GM19035 (cell line): Measurements from ENCODE around the gene ADGRB3.
"Not testable (repeated sequence)": the region's sequence is repeated elsewhere in the genome, so short reads cannot be mapped to it uniquely, and the experiment has no call there.

ENCODE experiments used
- ATAC-seq: cut with Tn5 transposase; IDR thresholded peaks from one replicate; pipeline ENCODE4 v1.9.1; 2021; ENCODE audit not compliant: unreplicated experiment

ADGRB3 gene

GRCh38 chr6:68649669-68650068 lies 14.6 kb downstream of the ADGRB3 start:
- no peak for ATAC-seq

DNA sequence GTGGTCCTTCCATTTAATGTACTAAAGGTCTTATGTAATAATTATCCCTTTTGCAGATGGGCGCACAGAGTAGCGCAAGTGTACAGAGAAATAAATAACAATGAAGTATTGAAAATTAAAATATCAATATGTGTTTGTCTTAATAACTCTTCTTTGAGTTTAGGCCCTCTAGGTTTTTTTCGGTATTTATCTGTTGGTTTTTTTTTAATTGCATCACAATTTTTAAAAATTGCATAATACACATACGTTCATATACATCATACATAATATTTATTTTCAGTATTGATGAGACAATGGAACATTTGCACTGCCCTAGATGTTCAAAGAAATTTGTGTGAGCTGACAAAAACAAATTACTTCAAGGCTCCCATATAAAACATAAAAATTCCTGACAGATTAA lies 15.1 kb downstream of the ADGRB3 start:
- no peak for ATAC-seq

GRCh38 chr6:68651011-68651985 lies 16.2 kb downstream of the ADGRB3 start:
- no peak for ATAC-seq

GRCh38 chr6:68652117-68652536 lies 17.0 kb downstream of the ADGRB3 start:
- ATAC-seq: no peak

GRCh38 chr6:68653074-68653705 lies 18.1 kb downstream of the ADGRB3 start:
- ATAC-seq: no peak

DNA sequence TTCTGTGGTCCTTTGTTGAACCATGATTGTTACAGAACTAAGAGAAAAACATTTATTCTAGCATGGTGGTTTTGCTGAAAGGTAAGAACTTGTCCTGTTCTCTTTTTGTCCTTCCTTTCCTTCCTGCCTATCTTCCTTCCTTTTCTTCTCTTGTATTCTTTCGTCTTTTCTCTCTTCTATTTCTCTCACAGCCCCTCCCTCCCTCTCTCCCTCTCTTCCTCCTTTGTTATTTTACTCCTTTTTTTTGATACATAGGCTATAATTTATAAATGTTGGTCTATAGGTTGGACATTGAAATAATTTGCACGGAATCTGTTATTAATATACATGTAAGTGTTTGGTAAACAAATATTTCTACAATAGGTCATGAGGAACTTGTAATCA lies 18.6 kb downstream of the ADGRB3 start:
- no peak for ATAC-seq

GRCh38 chr6:68654134-68654533 lies 19.1 kb downstream of the ADGRB3 start:
- no peak for ATAC-seq

DNA sequence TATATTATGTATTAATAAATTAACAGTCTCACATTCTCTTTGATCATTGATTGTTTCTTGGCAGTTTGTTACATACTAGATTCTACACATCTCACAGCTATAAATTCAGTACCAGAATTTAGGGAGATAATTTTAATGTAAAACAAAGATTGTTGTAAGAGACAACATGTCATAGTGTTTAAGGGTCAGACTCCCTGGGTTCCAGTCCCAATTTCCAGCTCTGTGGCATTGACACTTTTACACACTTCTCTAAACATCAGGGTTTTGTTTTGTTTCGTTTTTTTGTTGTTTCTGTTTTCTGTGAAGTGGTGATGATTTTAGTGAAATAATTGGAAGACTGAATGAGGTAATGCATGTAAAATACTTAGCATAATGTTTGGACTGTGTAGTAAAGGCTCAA lies 19.9 kb downstream of the ADGRB3 start:
- no peak for ATAC-seq

DNA sequence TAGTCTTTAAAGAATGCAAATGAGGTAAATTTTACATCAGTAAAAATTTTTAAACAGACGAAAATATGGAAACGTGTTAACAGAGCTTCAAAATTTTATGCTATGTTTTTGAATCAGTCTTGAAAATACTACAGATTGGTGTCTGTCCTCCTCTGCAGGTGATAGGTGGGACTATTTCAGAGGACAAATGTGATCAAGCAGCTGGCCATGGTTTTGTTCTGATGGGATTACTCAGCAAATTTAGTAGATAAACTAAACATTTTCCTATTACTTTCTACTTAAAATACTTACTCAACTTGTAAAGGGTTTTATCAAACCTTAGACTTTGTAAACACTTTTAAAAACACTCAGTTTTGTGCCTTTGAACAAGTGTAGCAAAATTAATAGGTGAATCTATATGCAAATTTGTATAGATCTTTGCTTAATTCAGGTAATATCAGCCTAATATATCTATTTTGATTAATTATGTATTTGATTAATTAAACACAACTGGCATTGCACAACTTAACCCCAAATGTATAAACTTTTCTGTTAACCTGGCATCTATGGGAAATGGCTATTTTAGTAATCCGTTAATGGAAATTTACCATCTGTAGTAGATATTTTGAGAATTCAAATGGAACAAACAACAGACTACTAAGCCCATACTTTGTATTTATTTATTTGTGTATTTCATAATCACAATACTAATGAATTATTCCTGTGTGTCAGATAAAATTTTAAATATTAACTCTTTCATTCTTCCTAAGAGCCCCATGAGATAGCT lies 22.5 kb downstream of the ADGRB3 start:
- no peak for ATAC-seq

GRCh38 chr6:68658338-68658737 lies 23.3 kb downstream of the ADGRB3 start:
- no peak for ATAC-seq

DNA sequence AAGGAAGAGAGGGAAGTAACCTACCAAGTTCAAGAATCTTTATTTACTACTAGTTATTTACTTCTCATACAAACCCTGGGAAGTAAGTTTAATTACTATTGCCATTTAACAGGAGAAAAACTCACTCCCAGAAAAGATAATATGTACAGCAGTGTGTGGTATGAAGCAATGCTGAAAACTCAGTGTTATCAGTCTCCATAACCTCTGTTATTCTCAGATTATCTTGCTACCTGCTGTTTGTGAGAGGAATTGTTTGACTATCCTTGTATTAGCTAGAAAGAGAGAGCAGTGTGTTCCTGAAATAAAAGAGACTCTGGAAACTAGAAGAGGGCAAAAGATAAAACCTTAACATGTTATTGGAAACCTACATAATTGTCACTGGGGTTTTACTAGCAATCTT lies 38.2 kb downstream of the ADGRB3 start:
- no peak for ATAC-seq

- no peak for ATAC-seq
Observed at GRCh38 chr6:68675548-68675947, 40.5 kb downstream of the ADGRB3 start.

DNA sequence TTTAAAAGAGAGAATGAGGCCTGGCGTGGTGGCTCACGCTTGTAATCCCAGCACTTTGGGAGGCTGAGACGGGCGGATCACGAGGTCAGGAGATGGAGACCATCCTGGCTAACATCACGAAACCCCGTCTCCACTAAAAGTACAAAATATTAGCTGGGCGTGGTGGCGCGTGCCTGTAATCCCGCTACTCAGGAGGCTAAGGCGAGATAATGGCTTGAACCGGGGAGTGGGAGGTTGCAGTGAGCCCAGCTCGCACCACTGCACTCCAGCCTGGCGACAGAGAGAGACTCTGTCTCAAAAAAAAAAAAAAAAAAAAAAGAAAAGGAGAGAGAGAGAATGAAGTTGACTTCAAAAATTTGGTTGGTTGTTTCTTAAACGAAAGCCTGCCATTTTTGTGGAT lies 41.0 kb downstream of the ADGRB3 start:
- not testable (repeated sequence) for ATAC-seq

DNA sequence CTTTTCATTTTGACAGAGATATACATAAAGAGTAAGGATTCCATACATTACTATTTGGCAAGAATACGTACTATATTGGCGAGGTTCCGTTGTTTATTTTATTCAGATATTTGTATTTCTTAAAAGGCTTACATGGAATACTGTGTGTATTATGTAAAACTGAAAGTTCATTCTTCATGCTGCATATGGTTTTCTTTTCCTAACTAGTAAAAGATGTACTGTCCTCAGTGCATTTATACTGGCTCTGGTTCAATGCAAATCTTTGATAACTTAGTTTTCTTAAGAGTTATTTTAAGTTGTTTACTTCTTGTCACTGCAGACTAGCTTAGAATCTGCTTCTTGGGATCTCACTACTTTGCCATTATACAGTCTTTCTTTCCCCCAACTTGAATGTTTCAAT lies 42.0 kb downstream of the ADGRB3 start:
- no peak for ATAC-seq

DNA sequence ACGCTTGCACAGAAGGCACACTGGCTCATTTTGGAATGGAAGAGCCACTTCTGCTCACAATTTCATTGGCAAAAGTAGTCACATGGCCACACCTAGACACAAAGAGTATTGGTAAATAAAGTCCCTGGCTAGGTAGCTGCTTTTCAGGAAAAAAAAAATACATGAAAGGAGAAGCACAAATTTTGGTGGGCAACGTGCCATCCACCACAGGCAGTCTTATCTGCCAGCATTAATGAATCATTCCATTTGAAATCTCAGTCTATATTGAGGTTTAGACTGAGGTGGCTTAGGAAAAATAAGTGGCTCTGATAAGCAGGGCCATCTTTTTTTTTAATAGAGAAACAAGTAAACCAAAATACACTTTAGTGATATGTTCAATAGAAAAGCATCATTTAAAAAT lies 44.3 kb downstream of the ADGRB3 start:
- no peak for ATAC-seq

DNA sequence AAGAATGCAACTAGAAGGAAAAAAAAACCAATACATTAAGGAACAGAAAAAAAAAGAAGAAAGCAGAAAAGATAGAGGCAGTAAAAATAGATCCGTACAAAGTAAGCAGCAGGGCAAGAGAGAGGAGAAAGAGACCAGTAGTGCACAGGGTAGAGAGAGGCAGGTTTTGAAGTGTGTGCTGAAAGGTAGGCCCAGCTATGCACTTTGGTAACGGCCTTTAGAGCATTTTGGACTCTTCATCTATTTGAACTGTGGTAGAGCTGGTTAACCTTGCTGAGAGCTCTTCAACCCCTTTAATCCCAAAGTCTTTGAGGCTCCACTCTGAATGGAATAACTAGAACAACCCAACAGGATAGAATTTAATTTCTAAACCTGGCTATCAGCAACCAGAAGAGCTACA lies 45.2 kb downstream of the ADGRB3 start:
- no peak for ATAC-seq

GRCh38 chr6:68689910-68690309 lies 54.8 kb downstream of the ADGRB3 start:
- no peak for ATAC-seq

DNA sequence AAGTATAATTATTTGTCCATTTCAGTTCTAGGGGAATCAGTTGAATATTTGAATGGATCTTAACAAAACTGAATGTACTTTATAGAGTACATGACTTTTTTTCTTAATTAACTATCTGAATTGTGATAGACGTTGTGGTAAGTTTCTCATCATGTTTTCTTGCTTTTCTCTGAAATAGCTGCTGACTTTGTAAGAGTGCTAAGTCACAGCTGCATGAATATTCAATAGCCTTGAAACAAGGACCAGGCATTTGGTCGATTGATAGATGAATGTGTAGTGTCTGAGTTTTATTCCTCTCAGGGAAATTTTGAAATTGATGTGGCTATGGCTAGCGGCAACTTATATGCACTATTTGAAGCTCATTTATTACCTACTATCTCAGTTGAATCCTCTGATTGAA lies 56.0 kb downstream of the ADGRB3 start:
- ATAC-seq: no peak

GRCh38 chr6:68693271-68693670 lies 58.2 kb downstream of the ADGRB3 start:
- no peak for ATAC-seq

DNA sequence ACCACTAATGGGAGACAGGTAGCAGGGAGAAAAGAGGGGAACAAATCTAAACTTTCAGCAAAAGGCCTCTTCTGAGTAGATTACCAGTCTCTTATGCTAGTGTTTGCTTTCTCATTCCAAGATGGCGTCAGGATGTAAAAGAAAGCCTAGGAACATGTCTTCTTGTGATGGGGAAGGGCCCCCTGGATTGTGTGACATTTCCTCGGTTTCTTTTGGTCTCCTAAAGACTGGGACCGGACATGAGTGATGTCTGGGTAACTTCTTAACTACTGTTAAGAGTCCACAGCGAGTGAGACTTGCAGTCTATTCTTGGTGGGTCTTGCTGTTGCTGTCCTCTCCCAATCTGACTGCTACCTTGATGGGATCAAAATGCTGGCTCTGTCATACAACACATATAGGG lies 60.3 kb downstream of the ADGRB3 start:
- no peak for ATAC-seq

DNA sequence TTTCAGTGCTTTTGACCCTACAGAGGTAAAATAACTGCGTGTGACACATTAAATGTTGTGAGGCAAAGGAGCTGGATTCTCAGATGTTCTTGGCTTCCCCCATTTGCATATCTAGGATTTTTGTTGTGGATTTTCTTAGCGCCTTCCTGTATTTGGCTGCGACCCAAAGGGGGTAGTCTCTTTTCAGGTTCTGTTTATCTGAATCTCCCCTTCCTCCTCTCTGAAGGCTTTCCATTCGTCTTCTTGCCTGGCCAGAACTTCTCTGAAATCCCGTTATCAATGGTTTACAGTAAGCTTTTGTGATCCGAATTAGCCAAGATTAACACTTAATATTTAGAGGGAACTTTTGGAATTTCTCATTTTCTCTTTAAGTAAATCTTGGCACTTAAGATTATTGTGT lies 60.8 kb downstream of the ADGRB3 start:
- ATAC-seq: no peak

GRCh38 chr6:68697394-68697793 lies 62.3 kb downstream of the ADGRB3 start:
- no peak for ATAC-seq
